GM23248 (cell line): ENCODE results near the gene RUNDC3A. TPM values are rescaled to one million over a fixed set of nuclear protein-coding genes. Genes with fewer than 3 reads are reported as not detected.
"Not testable (repeated sequence)": the region's sequence is repeated elsewhere in the genome, so short reads cannot be mapped to it uniquely, and the experiment has no call there.

Experiments
- DNase-seq: peaks from one replicate; pipeline ENCODE4 v3.0.0-alpha.2; 2015
- H2AFZ ChIP-seq: fragments of 200-600 bp; sonication (generic); 2 replicates; pipeline ENCODE4 v1.6.1; 2016; ENCODE audit warnings: antibody characterized with exemption
- H3F3A ChIP-seq: fragments of 200-600 bp; sonication (generic); 2 replicates; pipeline ENCODE4 v1.6.1; 2016; ENCODE audit warnings: mild to moderate bottlenecking, antibody characterized with exemption, mixed run types; ENCODE audit not compliant: insufficient read depth
- H3K27ac ChIP-seq: fragments of 200-600 bp; sonication (generic); 2 replicates; pipeline ENCODE4 v1.5.1; 2016; ENCODE audit warnings: mild to moderate bottlenecking
- H3K27me3 ChIP-seq: fragments of 200-600 bp; sonication (generic); replicated peaks from 2 replicates; pipeline ENCODE4 v1.6.1; 2016; ENCODE audit warnings: mild to moderate bottlenecking; ENCODE audit not compliant: insufficient read depth
- H3K36me3 ChIP-seq: fragments of 200-600 bp; sonication (generic); 2 replicates; pipeline ENCODE4 v1.6.1; 2016; ENCODE audit warnings: low read depth, mild to moderate bottlenecking
- H3K4me1 ChIP-seq: fragments of 200-600 bp; sonication (generic); 2 replicates; pipeline ENCODE4 v1.6.1; 2016; ENCODE audit warnings: mild to moderate bottlenecking; ENCODE audit not compliant: insufficient read depth
- H3K4me2 ChIP-seq: fragments of 200-600 bp; sonication (generic); one replicate; pipeline ENCODE4 v1.6.1; 2016; ENCODE audit warnings: mild to moderate bottlenecking; ENCODE audit not compliant: unreplicated experiment
- H3K4me3 ChIP-seq: fragments of 200-600 bp; sonication (generic); 2 replicates; pipeline ENCODE4 v1.5.1; 2016; ENCODE audit warnings: mild to moderate bottlenecking
- H3K79me2 ChIP-seq: fragments of 200-600 bp; sonication (generic); 2 replicates; pipeline ENCODE4 v1.6.1; 2016; ENCODE audit warnings: mild to moderate bottlenecking; ENCODE audit not compliant: insufficient read depth
- H3K9ac ChIP-seq: fragments of 200-600 bp; sonication (generic); 2 replicates; pipeline ENCODE4 v1.6.1; 2016; ENCODE audit warnings: mild to moderate bottlenecking
- H3K9me2 ChIP-seq: fragments of 200-600 bp; sonication (generic); 2 replicates; pipeline ENCODE4 v1.6.1; 2016; ENCODE audit warnings: mixed run types, mild to moderate bottlenecking, moderate library complexity; ENCODE audit not compliant: insufficient read depth
- H3K9me3 ChIP-seq: fragments of 200-600 bp; sonication (generic); one replicate; pipeline ENCODE4 v1.6.1; 2017; ENCODE audit warnings: low read depth
- H4K20me1 ChIP-seq: fragments of 200-600 bp; sonication (generic); 2 replicates; pipeline ENCODE4 v1.6.0; 2016; ENCODE audit not compliant: insufficient read depth
- EZH2 ChIP-seq: fragments of 200-600 bp; sonication (generic); IDR thresholded peaks from 2 replicates; pipeline ENCODE4 v1.6.1; 2018; ENCODE audit warnings: antibody characterized with exemption, mild to moderate bottlenecking; ENCODE audit not compliant: insufficient read depth, poor library complexity, severe bottlenecking
- EZH2phosphoT487 ChIP-seq: fragments of 200-600 bp; sonication (generic); IDR thresholded peaks from 2 replicates; pipeline ENCODE4 v1.6.1; 2018; ENCODE audit warnings: antibody characterized with exemption, moderate library complexity, mild to moderate bottlenecking, low read depth; ENCODE audit not compliant: insufficient read depth
- WGBS, 2 experiments: methylation state at CpG; one replicate each; pipeline ENCODE4 v1.1.6; 2015 to 2017; ENCODE audit warnings: low lambda C conversion rate in 2 of 2, low coverage in 1 of 2; ENCODE audit errors: missing lambda C conversion rate in 2 of 2; 5-methylcytosine and 5-hydroxymethylcytosine counted together
- in situ Hi-C: fragments of 300-500 bp; cut with MboI; formaldehyde crosslinking; loops from 2 replicates; pipeline ENCODE4 v1.15.0; 2020
- polyA plus RNA-seq: library from polyadenylated mRNA; unstranded; fragments of >200 nt; fragmentation: Nextera tagmentation; extraction: Ambion mirVana; gene quantifications from 2 replicates; pipeline ENCODE4 v1.2.1, GENCODE V29; 2016
- total RNA-seq: library from RNA; depleted of rRNA; stranded (reverse); fragments of >200 nt; shearing (Covaris generic); gene quantifications from 2 replicates; pipeline ENCODE4 v1.2.3, GENCODE V29; 2014

Gene RUNDC3A
- total and polyA plus RNA-seq, 2 experiments from 2014 or later = 0.11 to 0.24 TPM

- Histone ChIP-seq H3K4me2 (no peak overlapping the region), H3K9ac (no peak overlapping the region), H3K27me3 (no peaks in the 10 kb centered on the region), H3K4me1 (no peaks in the 10 kb centered on the region), H3K36me3 (no peaks in the 10 kb centered on the region), H3K9me3 (no peaks in the 10 kb centered on the region), H3K4me3 (no peak overlapping the region), H3K9me2 (no peaks in the 10 kb centered on the region), H3K27ac (no peak overlapping the region), H2AFZ (no peak overlapping the region), H3K79me2 (no peaks in the 10 kb centered on the region), H3F3A (no peaks in the 10 kb centered on the region), H4K20me1 (no peaks in the 10 kb centered on the region)
- TF ChIP-seq EZH2 (no peak), EZH2phosphoT487 (no peak)
- in situ Hi-C loops = no loop called here
- no peak for DNase-seq
- WGBS, 2 experiments = 36 to 43% methylated on average over 5 of the region's 5 CpGs
Observed at GRCh38 chr17:44335968-44336367, 27.6 kb downstream of the RUNDC3A start.

GRCh38 chr17:44338702-44339101, 30.3 kb downstream of the RUNDC3A start:
- in situ Hi-C loops = no loop called here
- DNase-seq = peak; percentile 56

GRCh38 chr17:44340553-44340952, 32.2 kb downstream of the RUNDC3A start:
- H3F3A ChIP-seq, H3K36me3 ChIP-seq, DNase-seq, in situ Hi-C loops, H2AFZ ChIP-seq, H3K27me3 ChIP-seq, H3K9me2 ChIP-seq, H4K20me1 ChIP-seq, H3K27ac ChIP-seq, H3K9me3 ChIP-seq, H3K79me2 ChIP-seq, H3K4me1 ChIP-seq, H3K4me3 ChIP-seq, H3K4me2 ChIP-seq, H3K9ac ChIP-seq: not testable (repeated sequence)
- 55 to 57% methylated on average over 5 of the region's 5 CpGs for WGBS, 2 experiments

More at GRCh38 chr17:44338702-44339101, 30.3 kb downstream of the RUNDC3A start:
- 35 to 42% methylated on average over 6 of the region's 6 CpGs for WGBS, 2 experiments
- H3K36me3 ChIP-seq = no peaks in the 10 kb centered on the region
- no peak overlapping the region for H3K4me2 ChIP-seq
- no peaks in the 10 kb centered on the region for H3K4me1 ChIP-seq
- H4K20me1 ChIP-seq = no peaks in the 10 kb centered on the region
- H3F3A ChIP-seq = no peaks in the 10 kb centered on the region
- no peak overlapping the region for H2AFZ ChIP-seq
- no peak overlapping the region for H3K4me3 ChIP-seq
- H3K79me2 ChIP-seq = no peaks in the 10 kb centered on the region
- no peak for TF ChIP-seq EZH2phosphoT487
- TF ChIP-seq EZH2 = no peak
- H3K9me3 ChIP-seq = no peaks in the 10 kb centered on the region
- no peaks in the 10 kb centered on the region for H3K9me2 ChIP-seq
- no peak overlapping the region for H3K27ac ChIP-seq
- no peak overlapping the region for H3K9ac ChIP-seq
- H3K27me3 ChIP-seq = no peaks in the 10 kb centered on the region

GRCh38 chr17:44343510-44344209, 35.3 kb downstream of the RUNDC3A start:
- Histone ChIP-seq H3K4me1 (peaks cover 3% of the 10 kb centered on the region; the same call in 1 of the 2 replicates), H3K27me3 (no peaks in the 10 kb centered on the region), H4K20me1 (no peaks in the 10 kb centered on the region), H3K9me2 (no peaks in the 10 kb centered on the region), H3K4me2 (no peak overlapping the region), H3K9me3 (no peaks in the 10 kb centered on the region), H3K36me3 (no peaks in the 10 kb centered on the region), H3K79me2 (peaks cover 15% of the 10 kb centered on the region; the same call in 1 of the 2 replicates), H3K27ac (no peak overlapping the region), H3K9ac (no peak overlapping the region), H3K4me3 (no peak overlapping the region), H2AFZ (peak overlapping the region; percentile 96; the same call in 1 of the 2 replicates), H3F3A (peaks cover 16% of the 10 kb centered on the region)
- in situ Hi-C loops = no loop called here
- WGBS, 2 experiments = 64 to 65% methylated on average over 11 of the region's 11 CpGs
- DNase-seq = no peak
- no peak for TF ChIP-seq EZH2phosphoT487
- no peak for TF ChIP-seq EZH2
